SK-N-SH (cell line): ENCODE results near the gene MIDN.

Experiments used
- CTCF ChIP-seq: fragments of 200-600 bp; sonication (generic); IDR thresholded peaks from 2 replicates; pipeline ENCODE4 v1.6.1; 2017; ENCODE audit warnings: antibody characterized with exemption, mild to moderate bottlenecking, moderate library complexity
- EZH2phosphoT487 ChIP-seq: fragments of 200-600 bp; sonication (generic); IDR thresholded peaks from 2 replicates; pipeline ENCODE4 v1.6.1; 2017; ENCODE audit warnings: low read depth, mixed run types, mild to moderate bottlenecking, antibody characterized with exemption, moderate library complexity, borderline replicate concordance

GRCh38 chr19:1281569-1282287 lies 33.3 kb downstream of the MIDN start:
- no peak for TF ChIP-seq CTCF
- TF ChIP-seq EZH2phosphoT487: no peak
